NCI-H526 (cell line): Measurements from ENCODE around the gene FBLN2.

Source experiments
- DNase-seq, 2 experiments: peaks; one replicate each; lab custom pipeline; 2025; lab: John Stamatoyannopoulos, UW

FBLN2 gene

DNA sequence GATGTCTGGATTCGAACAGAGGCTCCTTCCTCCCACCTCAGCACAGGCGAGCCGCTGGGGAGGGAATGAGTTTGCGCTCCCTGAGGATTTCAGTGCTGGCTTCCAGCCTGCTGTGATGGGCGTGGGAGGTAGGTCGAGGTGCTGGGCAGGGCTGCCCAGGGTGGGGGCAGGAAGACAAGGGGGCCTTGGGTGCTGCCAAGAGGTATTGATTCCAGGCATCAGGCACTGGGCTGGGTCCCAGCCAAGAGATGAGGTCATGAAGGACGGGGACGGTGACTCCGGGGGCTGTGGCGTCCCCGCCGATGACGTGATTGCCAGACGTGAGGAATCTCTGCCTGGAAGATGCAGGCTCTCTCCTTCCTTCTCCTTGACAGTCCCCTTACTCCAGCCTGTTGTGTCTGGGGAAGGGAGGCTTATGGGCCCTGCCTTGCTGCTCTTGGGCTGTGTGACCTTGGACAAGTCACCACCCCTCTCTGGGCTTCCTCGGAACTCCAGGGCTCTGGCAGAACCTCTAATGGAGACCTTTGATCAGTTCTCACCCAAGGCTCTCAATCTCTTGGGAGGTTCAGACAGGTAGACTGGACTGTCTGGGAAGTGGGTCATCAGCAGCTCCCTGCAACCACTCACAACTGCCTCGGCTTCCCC is 116.8 kb downstream of the FBLN2 start:
- no peak for DNase-seq

DNA sequence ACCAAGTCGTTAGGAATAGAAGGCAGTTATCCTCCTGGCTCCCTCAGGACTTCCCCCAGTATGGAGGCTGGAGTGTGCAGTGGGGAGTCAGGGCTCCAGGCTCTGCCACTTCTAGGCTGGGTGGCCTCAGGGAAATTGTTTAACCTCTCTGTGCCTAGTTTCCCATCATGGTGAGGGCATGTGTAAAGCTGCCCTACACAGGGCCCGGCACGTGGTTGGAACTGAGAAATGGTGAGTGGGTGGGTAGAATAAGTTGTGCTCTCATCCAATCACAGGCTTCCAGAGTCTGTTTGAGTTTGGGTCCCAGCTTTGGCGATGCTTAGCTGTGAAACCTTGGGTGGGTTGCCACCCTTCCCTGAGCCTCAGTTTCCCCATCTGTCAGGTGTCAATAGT is 117.3 kb downstream of the FBLN2 start:
- DNase-seq = no peak

DNA sequence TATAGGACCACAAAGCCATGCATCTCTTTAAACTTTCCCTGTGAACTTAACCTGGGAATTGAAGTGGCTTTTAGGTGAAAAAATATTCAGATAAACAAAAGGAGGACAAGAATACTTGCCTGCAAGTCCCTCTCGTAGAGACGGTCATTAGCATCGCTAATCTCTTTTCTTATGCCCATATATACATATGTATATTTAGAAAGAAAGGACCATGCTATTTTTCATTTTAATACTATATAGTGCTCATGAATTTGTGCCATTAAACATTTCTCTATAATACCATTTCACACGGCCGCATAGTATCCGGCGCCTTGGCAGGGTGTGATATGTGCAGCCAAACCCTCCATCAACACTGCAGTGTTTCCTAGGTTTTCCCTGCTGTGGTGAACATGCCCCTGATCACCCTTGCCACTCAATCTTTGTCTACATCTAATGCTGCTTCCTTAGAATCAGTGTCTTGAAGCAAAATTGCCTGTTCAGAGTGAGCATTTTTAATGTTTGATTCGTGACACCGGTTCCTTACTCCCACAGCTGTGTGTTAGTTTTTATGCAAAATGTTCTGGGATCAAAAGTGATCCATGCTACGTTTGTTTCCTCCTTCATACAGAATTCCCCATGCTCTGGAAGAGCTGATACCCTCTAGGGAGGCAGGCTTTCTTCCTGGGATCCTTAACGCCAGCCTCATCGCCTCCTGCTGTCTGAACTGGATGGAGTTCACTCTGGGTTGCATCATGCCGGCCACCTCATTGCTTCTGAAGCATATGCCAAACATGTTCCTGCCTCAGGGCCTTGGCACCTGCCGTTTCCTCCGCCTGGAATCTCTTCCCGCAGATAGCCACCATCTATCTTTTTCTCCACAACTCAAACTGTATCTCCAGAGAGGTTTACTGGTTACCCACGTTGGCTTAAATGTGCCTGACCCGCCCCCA is 118.1 kb downstream of the FBLN2 start:
- no peak for DNase-seq

DNA sequence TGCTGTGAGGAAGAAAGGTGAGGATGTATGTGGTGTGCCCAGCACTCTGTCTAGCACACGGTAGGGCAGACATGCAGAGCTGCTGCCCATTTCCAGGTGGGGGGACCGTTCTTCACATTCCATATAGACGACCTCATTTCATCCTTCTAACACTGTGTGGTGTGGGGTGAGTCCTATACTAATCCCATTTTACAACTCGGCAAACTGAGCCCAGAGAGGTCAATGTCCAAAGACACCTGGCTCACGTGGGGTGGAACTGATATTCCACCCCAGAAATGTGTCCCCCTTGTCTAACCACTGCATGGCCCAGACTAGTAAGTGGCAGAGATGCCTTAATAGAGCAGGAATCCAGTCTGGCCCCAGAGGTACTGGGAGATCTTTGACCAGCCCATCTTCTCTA is 119.2 kb downstream of the FBLN2 start:
- no peak for DNase-seq

DNA sequence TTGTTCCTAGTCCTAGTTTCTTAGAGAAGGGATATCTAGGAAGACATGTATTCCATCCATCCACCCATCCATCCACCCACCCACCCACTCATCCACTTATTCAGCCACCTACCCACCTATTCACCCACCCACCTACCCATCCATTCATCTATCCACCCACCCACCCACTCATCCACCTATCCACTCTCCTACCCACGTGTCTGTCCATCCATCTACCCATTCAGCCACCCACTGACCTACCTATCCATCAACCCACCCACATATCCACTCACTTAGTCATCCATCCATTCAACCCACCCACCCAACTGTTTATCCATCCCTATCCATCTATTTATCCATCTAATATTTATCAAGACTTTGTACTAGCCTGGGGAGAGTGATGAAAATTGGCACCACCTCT is 120.5 kb downstream of the FBLN2 start:
- no peak for DNase-seq

DNA sequence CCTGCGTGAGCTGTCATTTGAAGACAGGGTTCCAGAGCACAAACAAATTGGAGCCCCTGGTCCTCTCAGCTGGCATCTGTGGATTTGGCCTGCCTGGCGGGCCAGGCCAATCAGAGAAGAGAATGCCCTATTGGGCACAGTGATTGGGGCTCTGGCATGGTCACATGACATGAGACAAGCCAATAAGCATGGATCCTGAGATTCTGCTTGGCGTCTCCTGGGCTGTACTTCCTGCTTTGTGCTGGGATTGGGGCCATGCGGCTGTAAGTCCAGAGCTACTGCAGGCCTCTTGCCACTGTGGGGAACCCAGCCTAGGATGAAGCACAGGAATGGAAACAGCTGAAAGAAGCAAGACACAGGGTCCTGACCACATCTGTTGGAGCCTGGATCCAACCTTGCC is 121.4 kb downstream of the FBLN2 start:
- DNase-seq = no peak

DNA sequence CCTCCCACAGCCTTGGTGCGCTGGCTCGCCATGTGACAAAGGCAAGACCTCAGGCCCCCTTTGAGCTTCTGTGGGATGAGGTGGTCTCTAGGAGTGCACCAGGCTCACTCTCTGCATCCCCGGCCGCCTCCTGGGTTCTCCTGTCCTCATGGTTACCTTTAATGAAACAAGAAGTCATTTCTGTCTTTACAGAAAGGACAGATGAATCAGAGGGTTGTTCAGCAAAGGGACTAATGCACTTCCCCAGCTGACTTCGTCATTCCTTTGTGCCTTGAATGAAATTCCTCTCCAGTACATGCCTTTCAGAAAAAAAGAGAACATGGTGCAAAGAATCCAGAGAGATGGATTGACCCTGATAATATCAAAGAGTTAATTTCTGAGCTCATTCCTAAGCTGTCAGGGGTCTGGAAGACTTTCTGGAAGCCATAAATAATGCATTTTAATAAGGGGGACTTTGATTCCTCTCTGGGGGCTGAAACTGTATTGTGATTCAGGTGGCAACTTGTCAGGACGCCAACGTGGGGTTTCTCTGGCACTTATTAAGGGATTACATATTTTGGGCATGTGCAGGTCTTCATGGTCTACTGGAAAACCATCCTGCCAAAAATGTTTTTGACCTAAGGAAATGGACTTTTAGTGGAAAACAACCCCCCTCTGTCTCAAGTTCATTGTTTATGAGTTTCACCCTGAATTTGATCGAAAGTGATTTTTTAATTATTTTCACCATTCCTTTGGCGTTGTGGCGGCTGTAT is 122.7 kb downstream of the FBLN2 start:
- no peak for DNase-seq

DNA sequence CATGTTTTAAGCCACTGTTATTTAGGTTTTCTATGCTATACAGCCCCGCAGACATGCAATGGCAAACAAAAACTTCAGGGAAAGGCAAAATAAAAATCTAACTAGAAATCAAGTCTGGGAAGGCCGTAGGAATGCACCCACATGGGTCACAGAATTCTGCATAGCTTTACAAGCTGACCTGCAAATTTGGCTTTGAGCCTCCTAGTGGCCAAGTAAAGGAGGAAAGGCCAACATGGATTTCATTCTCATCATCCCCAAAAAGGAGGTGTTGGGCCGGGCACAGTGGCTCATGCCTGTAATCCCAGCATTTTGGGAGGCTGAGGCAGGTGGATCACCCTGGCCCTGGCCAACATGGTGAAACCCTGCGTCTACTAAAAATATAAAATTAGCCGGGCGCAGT is 124.3 kb downstream of the FBLN2 start:
- no peak for DNase-seq

DNA sequence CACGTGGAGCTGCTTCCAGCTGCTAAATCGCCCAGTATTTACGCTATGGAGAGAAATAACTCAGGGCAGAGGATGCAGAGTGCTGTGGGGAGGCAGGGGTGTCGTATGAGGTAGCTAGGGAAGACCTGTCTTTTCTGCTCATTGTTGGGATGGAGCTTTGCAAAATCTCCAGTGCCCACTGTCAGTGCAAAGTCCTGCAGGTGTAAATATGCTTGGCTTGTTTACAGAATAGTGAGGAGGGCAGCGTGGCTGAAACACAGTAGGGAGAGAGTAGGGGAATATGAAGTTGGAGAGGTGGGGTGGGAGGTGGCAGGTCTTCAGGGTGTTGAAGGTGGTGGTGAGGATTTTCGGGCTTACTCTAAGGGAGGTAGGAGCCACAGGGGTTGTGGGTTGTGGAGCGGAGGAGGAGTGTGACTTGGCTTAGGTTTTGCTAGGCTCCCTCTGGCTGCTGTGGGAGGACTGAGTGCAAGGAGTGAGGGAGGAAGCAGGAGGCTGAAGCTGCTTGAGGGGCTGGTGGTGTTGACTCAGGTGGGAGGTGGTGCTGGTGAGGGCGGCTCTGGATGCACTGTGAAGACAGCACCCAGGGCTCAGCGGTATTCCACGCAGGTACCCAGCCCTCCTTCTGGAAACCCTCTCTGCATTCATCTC is 125.7 kb downstream of the FBLN2 start:
- no peak for DNase-seq

DNA sequence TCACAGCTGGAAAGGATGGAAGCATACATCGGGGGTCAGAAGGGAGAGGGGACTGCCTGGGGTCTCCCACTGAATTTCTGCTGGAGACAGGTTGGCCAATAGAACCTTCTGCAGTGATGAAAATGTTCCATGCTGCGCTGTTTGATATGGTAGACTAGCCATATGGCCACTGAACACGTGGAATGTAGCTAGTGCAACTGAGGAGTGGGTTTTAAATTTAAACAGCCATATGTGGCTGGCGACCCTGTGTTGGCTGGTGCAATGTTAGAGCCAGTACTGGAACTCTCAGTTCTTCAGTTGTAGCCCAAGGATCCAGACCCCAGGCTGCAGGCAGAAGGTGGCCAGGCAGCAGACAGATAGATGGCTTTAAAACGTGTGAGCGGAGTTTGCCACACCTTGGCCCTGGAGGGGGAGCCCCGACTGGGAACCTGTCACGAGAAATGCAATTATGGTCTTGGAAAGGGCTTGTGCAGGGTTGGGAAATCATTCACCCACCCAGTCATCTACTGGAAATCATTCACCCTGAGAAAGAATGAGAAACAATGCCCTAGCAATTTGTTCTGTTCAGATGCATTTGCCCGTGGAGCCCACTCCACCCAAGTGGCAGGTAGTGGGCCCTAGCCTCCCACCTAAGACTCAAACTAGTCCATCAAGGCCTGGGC is 127.6 kb downstream of the FBLN2 start:
- DNase-seq = no peak

DNA sequence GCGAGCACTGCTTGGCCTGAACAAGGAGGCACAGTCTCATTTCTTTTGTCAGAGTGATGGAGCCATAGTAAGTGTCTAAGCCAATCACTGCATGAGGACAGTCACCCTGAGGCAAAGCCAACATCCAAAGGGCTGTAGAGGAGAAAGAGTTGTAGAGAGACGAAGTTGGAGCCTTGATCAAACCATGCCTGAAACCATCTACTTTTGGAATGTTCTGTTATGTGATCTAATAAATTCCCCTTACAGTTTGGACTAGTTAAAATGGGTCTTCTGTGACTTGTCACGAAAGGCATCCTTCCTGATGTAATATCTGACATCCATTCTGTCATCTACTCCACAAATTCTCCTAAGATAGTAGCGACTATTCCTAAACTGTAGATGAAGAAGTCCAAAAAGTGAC is 128.3 kb downstream of the FBLN2 start:
- DNase-seq = no peak

DNA sequence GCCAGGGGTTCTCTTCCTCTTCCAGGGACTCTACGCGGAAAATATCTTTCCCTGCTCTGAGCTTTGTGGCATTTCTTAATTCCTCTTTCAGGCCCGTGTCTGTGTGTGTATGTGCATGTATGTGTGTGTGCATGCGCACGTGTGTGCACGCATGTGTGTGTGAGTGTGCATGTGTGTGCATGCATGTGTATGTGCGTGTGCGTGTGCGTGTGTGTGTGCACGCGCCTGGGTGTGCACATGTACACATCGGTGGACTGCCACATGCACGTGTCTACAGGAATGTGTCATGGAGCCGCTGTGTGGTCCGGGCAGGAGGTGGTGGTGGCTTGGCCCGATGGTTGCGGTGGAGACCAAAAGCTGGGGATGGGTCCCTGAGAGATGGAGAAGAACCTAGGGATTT is 133.0 kb downstream of the FBLN2 start:
- no peak for DNase-seq

DNA sequence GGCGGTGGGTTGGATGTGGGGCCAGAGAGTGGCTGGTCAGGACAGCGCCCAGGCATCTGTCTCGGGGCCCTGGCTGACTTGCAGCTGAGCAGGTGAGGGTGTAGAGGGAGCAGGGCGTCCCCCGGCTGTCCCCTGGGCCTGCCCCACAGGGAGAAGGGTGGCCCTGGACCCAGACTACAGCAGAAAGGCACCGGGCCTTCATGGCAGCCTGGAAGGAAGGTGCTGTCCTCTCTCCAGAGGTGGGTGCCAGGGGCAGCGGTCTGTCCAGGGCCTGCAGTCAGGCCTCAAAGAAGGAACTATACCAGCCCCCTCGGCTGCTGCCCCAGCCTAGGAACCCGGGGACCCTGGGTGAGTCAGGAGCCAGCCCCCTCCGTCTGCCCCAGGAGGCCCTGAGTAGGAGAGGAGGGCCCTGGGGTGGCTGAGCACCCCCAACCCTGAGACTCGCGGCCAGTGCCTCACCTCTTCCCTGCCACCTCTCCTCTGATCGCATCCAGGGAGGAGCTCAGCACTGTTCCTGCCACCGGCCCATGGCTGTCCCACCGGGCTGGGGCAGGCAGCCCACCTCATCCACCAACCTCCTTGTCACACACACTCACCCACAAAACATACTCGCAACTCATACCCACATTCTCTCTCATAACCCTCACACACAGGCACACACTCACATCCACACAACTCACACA is 133.5 kb downstream of the FBLN2 start:
- no peak for DNase-seq

DNA sequence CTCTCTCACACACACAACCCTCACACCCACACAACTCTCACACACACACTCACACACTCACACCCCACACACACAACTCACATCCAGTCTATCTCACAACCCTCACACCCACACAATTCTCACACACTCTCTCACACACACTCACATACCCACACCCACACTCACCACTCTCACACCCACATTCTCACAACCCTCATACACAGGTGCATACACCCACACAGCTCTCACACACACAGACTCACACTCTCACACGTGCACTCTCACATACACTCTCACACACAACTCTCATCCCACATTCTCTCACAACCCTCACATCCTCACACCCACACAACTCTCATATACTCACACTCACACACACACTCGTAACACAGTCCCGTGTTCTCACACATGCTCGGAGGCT is 134.4 kb downstream of the FBLN2 start:
- no peak for DNase-seq

DNA sequence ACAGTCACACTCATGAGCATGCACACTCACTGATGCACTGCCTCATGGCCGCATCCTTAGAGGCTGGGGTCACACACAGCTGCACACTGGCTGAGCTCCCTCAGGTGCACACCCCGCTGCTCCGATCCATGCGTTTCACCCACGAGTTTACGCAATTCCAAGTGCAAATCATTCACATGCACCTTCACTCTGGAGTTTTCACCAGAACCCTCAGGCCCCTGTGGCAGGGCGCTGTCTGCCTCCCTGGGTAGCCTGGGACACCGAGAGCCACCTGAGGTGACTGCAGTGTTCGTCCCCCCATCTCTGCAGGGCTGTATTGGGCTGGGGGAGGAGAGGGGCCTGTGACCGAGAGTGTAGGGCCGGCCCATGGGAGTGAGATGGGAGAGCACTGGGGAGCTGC is 134.8 kb downstream of the FBLN2 start:
- DNase-seq = no peak

DNA sequence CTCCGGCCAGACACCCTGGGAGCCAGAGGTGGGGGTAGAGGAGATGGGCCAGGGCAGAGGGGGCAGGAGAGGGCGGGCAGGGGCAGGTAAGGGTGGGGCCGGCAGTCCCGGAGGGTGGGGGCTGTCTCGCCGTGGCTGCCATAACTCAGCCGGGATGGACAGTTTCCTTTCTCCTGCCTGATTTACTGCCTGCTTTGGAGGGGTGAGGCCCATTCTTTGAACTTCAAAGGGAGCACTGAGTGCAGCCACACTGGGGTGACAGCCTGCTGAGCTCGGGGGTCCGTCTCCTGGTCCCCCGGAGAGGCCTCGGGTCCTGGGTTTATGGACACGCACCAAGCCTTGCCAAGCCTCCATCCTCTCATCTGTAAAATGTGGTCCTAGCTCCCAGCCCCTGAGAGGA is 135.4 kb downstream of the FBLN2 start:
- DNase-seq = no peak

DNA sequence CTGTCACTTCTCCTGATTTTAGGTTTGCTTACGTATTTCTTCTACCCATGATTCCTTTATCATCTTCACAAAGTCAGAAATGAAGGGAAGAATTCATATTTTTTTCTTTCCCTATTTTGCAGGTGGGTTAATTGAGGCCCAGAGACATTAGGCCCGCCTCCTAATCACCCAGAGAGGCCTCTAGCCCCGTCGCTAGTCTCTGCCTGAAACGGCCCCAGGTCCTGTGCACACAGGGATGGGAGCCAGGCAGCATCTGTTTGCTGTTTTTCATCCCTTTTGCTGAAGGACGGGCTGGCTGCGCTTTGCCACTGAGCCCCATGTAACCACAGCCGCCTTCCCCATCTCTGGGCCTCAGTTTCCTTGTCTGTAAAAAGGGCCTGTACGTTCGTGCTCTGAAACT is 135.9 kb downstream of the FBLN2 start:
- DNase-seq = no peak

DNA sequence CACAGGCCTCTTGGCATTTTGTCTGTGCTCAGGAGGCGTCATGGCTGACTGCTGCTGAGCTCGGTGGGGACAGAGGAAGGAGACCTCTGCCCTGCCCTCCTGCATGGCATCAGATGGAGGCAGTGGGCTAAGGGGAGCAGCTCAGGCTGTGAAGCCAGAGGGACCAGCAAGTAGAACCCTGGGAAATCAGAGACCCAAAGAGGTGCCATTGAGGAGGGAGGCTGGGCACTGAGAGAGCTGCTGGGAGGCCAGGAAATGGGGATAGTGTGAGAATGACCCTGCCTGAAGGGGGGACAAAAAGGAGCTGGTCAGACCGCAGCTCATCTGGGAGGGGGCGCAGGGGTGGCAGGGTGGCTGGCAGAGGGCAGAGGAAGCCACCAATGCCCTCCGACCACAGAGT is 136.8 kb downstream of the FBLN2 start:
- no peak for DNase-seq

DNA sequence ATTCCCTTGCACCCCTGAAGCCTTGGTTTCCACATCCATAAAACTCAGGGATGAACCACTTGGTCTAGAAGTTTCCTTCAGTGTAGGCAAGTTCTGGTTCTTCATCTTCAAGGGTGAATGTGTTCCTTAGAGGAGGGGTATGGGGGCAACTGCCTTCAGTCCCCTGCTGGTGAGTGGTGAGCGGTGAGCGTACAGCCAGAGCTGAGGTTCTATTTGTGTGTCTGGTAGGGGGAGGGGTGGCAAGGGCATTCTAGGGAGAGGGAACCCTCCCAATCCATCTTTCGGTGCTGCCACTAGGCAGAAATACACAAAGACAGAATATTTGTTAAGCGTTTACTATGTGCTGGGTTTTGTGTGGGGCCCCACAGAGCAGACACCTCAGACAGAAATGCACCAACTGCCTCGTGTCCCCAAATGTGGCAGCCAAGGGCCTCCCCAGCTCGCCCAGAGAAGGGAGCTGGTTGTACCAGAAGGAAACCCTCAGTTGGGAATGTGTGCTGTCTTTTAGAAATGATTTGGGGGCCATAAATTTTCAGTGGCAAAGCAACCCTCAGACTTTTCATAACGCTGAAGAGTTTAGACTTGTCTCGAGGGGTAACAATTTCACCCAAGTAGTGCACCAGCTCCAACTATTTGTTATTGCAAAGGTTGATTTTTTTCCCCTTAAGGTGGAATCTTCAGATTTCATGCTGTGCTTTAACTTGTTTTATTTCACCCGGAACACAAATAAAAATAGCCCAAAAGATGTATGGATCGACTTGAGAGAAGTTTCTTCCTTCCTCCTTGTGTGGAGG is 137.6 kb downstream of the FBLN2 start:
- DNase-seq = no peak

DNA sequence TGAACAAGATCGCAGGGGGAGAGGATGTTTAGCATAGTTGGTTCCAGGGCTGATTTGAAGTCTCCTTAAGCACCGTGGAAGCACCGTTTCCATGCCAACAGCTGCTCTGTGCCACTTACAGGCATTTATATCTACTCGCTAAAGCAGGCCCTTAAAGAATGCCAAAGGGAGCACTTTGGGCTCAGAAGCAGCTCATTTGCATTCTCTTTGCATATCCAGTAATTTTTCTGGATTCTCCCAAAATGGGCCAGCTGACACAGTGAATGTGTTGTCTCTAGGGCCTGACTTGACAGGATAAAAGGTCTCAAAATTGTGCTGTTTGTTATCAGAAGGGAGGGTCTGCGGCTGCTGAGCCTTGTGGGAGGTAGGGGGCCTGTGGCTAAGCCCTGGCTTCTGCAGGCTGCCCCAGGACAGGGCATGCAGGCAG is 138.6 kb downstream of the FBLN2 start:
- DNase-seq = peak; percentile 39 to 49
